Measurements from ENCODE around the gene SH2B3.
"Not testable (repeated sequence)": the region's sequence is repeated elsewhere in the genome, so short reads cannot be mapped to it uniquely, and the experiment has no call there.

The SH2B3 gene

DNA sequence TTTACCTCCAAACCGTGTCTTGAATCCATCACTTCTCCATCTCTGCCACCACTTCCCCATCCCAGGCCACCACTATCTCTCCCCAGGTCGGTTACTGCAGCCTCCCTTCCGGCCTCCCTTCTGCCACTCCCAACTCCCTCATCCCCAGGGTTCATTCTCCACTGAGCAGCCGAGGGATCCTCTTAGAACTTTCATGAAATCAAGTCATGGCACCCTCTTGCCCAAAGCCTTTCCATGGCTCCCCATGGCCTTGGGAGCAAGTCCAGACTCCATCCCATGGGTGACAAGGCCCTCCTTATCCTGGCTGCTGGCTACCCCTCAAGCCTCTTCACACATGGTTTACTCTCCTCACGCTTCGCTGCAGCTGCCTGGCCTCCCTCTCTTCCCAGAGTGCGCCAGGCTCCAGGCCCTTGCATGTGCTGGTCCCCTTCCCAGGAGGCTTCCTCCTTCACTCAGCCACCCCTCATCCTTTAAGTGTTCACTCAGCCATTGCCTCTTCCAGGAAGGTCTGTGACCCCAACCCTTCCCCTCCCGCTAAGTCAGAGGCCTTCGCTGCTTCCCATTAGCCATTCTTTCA lies 17.9 kb upstream of the SH2B3 start:
- no peak for DNase-seq

DNA sequence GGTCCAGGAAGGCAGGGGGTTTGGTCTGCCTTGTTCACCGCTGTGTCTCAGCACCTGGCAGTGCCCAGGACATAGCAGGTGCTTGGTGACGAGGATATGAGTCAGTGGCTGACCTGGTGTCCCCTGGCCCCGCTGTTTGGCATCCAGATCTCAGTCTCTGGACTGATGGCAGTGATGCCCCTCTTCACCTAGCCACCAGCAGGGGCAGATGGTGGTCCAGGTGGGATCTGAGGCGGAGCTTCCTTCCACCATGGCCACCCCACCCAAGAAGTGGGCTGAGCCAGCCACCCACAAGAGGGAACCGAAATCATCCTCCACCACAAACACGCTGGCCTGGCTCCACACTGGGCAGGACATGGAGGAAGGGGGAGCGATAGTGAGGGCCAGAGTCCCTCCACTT lies 16.1 kb upstream of the SH2B3 start:
- DNase-seq: no peak

DNA sequence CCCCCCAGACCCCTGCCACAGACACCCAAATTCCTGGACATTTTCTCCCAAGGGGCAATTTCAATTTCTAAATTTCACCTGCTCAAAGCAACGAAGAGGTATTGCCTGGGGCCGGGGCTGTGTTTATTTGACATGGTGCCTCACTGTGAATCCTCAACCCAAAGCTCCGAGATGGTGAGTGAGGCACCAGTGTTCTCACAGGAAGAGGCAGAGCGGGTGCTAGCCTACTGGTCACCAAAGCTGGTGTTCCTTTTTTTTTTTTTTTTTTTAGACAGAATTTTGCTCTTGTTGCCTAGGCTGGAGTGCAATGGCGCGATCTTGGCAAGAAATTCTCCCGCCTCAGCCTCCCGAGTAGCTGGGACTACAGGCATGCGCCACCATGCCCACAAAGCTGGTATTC lies 14.8 kb upstream of the SH2B3 start:
- DNase-seq: no peak

- DNase-seq: no peak
These were observed 11.9 kb upstream of the SH2B3 start for GRCh38 chr12:111393700-111394300.

DNA sequence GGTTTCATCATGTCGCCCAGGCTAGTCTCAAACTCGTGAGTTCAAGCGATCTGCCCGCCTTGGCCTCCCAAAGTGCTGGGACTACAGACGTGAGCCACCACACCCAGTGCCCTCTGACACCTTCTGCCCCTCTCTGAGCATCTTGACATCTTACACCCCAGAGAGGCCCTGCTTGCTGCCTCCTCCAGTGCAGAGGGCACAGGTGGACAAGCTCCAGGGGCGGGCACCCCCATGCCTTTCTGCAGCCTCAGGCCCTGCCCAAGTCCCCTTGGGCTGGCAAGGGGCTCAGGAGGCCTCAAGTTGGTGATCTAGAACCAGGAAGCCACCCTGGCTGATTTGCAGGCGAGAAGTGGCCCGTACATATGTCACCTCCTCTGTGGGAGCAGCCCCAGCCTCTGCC lies 11.2 kb upstream of the SH2B3 start:
- DNase-seq: no peak

- DNase-seq: no peak
These were observed 10.2 kb upstream of the SH2B3 start for GRCh38 chr12:111395336-111396187.

DNA sequence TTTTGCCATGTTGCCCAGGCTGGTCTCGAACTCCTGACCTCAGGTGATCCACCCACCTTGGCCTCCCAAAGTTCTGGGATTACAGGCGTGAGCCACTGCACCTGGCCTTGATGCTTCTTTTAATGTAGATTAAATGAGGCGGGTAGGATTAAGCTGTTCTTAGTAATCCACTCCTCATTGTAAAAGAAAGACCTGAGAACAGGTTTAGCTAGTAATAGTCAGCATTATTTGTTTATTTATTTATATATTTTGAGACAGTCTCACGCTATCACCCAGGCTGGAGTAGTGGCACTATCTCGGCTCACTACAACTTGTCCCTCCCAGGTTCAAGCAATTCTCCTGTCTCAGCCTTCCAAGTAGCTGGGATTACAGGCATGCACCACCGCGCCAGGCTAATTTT lies 9.5 kb upstream of the SH2B3 start:
- not testable (repeated sequence) for DNase-seq

- DNase-seq: peak; percentile 80
These were observed 8.8 kb upstream of the SH2B3 start for GRCh38 chr12:111396726-111397445.

DNA sequence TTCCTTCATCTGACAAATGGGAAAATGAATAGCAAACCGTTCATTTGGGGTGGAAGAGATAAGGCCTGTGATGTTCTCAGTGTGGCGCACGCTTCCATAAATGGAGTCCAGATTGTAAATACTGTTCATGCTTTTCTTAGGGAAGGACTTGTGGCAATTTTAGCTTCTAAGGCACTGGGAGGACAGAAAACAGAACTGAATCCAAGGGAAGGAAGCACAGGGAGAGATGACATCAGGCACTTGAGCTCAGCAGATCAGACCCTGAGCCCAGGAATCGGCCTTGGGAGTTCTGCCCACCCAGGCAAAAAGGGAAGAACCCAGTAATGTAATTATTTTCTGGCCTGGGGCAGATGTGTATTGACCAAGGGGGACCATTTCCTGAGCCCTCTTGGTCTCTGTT lies 7.2 kb upstream of the SH2B3 start:
- DNase-seq: no peak

DNA sequence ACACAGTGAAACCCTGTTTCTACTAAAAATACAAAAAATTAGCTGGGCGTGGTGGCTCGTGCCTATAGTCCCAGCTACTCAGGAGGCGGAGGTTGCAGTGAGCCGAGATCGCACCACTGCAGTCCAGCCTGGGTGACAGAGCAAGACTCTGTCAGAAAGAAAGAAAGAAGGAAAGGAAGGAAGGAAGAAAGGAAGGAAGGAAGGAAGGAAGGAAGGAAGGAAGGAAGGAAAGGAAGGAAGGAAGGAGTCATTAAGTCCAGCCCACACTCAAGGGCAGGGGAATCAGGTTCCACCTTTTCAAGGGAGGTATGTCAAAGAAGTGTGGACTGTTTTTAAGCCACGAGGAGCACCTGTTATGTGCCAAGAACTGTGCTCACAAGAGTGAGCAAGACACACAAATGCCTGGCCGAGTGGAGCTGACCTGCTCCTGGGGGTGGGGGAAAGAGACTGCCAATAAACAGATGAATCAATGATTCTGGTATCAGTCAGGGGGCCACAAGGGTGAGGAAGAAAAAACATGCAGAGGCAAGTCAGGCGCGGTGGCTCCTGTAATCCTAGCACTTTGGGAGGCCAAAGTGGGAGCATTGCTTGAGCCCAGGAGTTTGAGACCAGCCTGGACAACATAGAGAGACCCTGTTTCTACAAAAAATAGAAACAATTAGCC lies 5.8 kb upstream of the SH2B3 start:
- DNase-seq: not testable (repeated sequence)

DNA sequence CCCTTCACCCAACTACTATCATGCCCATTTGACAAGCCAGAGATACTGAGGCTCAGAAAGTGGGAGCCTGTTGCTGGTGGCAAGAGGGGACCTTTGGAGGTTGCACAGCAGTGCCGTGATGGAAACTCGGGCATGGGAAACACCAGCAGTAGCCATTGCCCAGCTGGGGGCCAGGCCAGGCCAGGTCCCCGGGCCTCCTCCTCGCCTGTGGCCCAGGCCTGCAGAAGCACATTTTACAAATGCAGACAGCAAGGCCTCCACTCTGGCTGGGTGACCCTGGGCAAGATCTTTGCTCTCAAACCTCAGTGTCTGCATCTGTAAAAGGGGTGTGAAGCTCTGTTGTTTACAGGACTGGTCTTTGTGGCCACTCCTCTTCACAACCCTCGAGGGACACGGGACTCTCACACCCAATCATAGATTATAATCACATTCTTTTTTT lies 4.5 kb upstream of the SH2B3 start:
- no peak for DNase-seq

- DNase-seq: not testable (repeated sequence)
These were observed 3.3 kb upstream of the SH2B3 start for GRCh38 chr12:111402490-111402824.

DNA sequence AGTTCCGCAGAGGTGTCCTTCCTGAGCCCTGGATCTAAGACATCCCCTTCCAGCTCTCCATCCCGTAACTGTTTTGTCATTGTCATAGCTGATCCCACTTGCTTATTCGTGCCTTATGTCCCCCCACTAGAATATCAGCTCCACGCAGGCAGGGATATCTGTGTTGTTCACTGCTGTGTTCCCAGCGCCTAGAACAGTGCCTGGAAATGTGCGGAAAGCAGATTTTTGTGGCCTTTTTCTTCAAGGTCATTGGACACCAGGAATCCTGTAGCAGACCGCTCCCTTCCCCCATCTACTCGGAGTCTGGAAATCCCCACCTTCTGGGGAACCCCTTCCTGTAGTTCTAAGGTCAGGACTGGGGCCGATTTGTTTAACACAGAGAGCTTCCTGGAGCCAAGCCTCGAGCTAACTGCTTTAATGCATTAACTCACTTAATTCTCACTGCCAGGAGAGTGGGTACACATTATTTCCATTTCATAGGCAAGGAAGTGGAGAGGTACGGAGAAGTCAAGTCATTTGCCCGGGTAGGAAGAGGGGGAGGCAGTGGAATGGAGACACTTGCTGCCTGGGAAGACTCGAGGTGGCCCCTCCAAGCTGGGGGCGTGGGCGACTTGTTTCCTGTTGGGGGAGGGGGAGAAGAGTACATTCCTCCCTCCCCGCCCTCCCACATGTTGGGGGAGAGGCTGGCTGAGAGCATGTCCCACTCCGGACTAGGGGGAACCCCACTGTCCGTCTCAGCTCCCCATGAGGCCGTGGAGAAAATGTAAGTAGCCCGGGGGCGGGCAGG lies 1.2 kb upstream of the SH2B3 start:
- peak; percentile 75 for DNase-seq

GRCh38 chr12:111405149-111405858 lies 419 bp upstream of the SH2B3 start:
- DNase-seq: peak; percentile 98

GRCh38 chr12:111406474-111407376 lies 1.0 kb downstream of the SH2B3 start:
- peak; percentile 63 for DNase-seq

DNA sequence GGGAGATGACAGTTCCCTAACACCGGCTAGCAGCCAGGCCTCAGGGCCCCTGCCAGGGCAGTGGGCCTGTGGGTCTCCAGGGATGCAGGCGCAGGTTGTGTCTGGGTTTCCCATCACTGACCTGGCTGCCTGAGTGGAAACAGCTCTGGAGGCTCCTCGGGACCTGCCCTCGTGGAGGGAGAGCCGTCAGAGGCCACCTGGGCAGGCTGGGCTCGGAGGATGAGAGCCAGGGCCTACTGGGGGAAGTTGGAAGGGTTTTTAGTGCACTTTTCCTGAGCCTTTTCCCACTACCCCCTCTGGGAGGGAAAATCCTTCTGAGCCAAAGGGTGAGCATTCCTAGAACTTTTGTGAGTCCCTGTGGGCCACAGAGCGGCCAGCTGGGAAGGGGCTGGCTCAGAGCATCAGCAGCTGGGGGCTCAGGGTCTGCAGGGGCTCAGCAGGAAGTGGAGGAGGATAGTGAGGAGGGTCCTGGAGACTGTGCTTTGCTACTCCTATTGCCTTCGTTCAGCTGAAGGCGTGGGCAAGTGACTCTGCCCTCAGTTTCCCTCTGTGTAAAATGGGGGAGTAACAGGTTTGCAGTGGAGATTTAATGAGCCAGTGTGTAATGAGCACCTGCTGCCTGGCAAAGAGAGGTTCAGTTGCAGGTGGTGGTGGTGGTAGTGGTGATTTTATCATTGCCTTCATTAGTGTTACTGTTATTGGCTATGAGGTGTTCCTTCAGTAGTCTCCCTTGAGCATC lies 1.8 kb downstream of the SH2B3 start:
- no peak for DNase-seq

- DNase-seq: no peak
These were observed 2.4 kb downstream of the SH2B3 start for GRCh38 chr12:111408116-111408440.

- DNase-seq: no peak
These were observed 3.1 kb downstream of the SH2B3 start for GRCh38 chr12:111408686-111409402.

DNA sequence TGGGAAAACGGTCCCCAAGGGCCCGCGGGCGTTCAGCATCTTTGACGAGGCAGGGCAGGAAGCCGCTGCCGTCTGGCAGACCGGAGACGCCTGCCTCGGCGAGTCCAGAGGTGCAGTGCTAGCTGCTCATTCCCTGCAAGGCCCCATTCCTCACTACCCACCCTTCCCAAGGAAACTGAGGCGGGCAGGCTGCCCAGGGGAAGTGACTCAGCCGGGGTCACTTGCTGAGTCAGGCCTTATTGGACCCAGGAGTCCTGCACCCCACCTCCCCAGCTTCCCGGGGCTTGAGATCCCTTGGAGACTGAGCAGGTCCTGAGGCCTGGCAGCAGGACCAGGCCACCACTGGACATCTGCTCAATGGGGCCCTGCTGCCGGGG lies 3.7 kb downstream of the SH2B3 start:
- no peak for DNase-seq
